K562 (cell line): ENCODE measurements around the gene OR56B4. TPM values are rescaled to one million over a fixed set of nuclear protein-coding genes. Genes with fewer than 3 reads are reported as not detected.

Experiments used
- ATAC-seq: fragments of 200-7000 bp; cut with Tn5 transposase; 3 replicates; pipeline ENCODE4 v1.9.1; 2020; ENCODE audit warnings: moderate library complexity
- BruUV-seq: library from RNA; stranded (reverse); fragments of 400-500 nt; replicated peaks from 2 replicates; lab custom pipeline; 2021; lab: Mats Ljungman, UMichigan
- CTCF ChIA-PET: fragments of 300-600 bp; formaldehyde crosslinking; extraction: SDS; loops from one replicate; lab custom pipeline; 2021; ENCODE audit warnings: low intra/inter-chr PET ratio; lab: Yijun Ruan, JAX
- POLR2A ChIA-PET: fragments of 300-600, 350-650 bp; sonication (Branson Sonifier 250); formaldehyde crosslinking; extraction: SDS; loops from one replicate; lab custom pipeline; 2021; ENCODE audit warnings: antibody characterized with exemption, inconsistent platforms; lab: Yijun Ruan, JAX
- DNase-seq, 4 experiments: peaks; one replicate each; pipeline versions ENCODE4 v3.0.0 to v3.0.0-alpha.2; 2011 to 2018; ENCODE audit warnings: low spot score in 3 of 4, mixed read lengths in 3 of 4; ENCODE audit errors: extremely low read depth in 1 of 4
- FAIRE-seq: peaks from 2 replicates; lab custom pipeline; 2011; peaks lifted over from hg19 to GRCh38; lab: Jason Lieb, UNC
- H2AFZ ChIP-seq: 2 replicates; pipeline ENCODE4 v1.6.0; 2011; ENCODE audit warnings: low read depth, low read length, control low read depth, inconsistent platforms
- H3K27ac ChIP-seq: fragments of 200-600 bp; 3 replicates; pipeline ENCODE4 v1.8.0; 2011; ENCODE audit warnings: low read depth, mild to moderate bottlenecking, control low read depth, inconsistent platforms, low read length, moderate library complexity, mixed read lengths; ENCODE audit errors: extremely low read depth
- H3K27me3 ChIP-seq, 2 experiments: fragments of 300-600 bp in 1 of 2; 2 replicates in 1 of 2; 3 replicates in 1 of 2; pipeline versions ENCODE4 v1.6.0 to v1.8.0; 2011; ENCODE audit warnings: inconsistent platforms in 2 of 2, low read length in 2 of 2, mild to moderate bottlenecking in 1 of 2, mixed read lengths in 1 of 2, moderate library complexity in 1 of 2; ENCODE audit not compliant: control insufficient read depth in 2 of 2, insufficient read depth in 2 of 2
- H3K36me3 ChIP-seq: fragments of 300-600 bp; 3 replicates; pipeline ENCODE4 v1.8.0; 2011; ENCODE audit warnings: mild to moderate bottlenecking, low read length, inconsistent platforms; ENCODE audit not compliant: control insufficient read depth, insufficient read depth
- H3K4me1 ChIP-seq, 2 experiments: fragments of 200-600 bp in 1 of 2; replicated peaks in 1 of 2; 2 replicates in 1 of 2; 3 replicates in 1 of 2; pipeline versions ENCODE4 v1.5.1 to v1.8.0; 2011; ENCODE audit warnings: inconsistent platforms in 2 of 2, low read length in 2 of 2, mild to moderate bottlenecking in 1 of 2, mixed read lengths in 1 of 2, moderate library complexity in 1 of 2; ENCODE audit not compliant: control insufficient read depth in 2 of 2, insufficient read depth in 2 of 2
- H3K4me2 ChIP-seq: 2 replicates; pipeline ENCODE4 v1.6.1; 2011; ENCODE audit warnings: low read length, control low read depth, inconsistent platforms, mixed read lengths; ENCODE audit not compliant: insufficient read depth
- H3K4me3 ChIP-seq: fragments of 200-600 bp; sonication (generic), shearing (Covaris generic); 2 replicates; pipeline ENCODE4 v1.5.1; 2016; ENCODE audit warnings: control low read depth, inconsistent platforms
- H3K79me2 ChIP-seq: fragments of 200-600 bp; 3 replicates; pipeline ENCODE4 v1.8.0; 2011; ENCODE audit warnings: low read length, inconsistent platforms; ENCODE audit not compliant: control insufficient read depth, insufficient read depth
- H3K9ac ChIP-seq, 2 experiments: 2 replicates each; pipeline versions ENCODE4 v1.6.0 to v1.6.1; 2011; ENCODE audit warnings: low read depth in 2 of 2, low read length in 2 of 2, control low read depth in 1 of 2, inconsistent platforms in 1 of 2, mild to moderate bottlenecking in 1 of 2, mixed read lengths in 1 of 2; ENCODE audit not compliant: insufficient read depth in 1 of 2
- H3K9me1 ChIP-seq: one replicate; pipeline ENCODE4 v1.6.0; 2011; ENCODE audit warnings: inconsistent platforms, mild to moderate bottlenecking, low read length, moderate library complexity; ENCODE audit not compliant: control insufficient read depth, insufficient read depth
- H3K9me3 ChIP-seq: replicated peaks from 2 replicates; pipeline ENCODE4 v1.5.1; 2011; ENCODE audit warnings: low read depth, low read length, inconsistent platforms; ENCODE audit not compliant: control insufficient read depth, insufficient read depth
- H4K20me1 ChIP-seq: replicated peaks from 2 replicates; pipeline ENCODE4 v1.6.1; 2011; ENCODE audit warnings: low read length, inconsistent platforms, mixed read lengths; ENCODE audit not compliant: control insufficient read depth, insufficient read depth
- CBFA2T3 ChIP-seq: fragments of 450-650 bp; IDR thresholded peaks from 2 replicates; pipeline ENCODE4 v1.6.1; 2017
- E2F3 ChIP-seq: fragments of 250-450 bp; sonication (Bioruptor Pico); IDR thresholded peaks from 2 replicates; pipeline ENCODE4 v1.4.0; 2020; ENCODE audit warnings: mild to moderate bottlenecking
- MTA3 ChIP-seq: fragments of 450-650 bp; formaldehyde crosslinking; IDR thresholded peaks from 2 replicates; pipeline ENCODE4 v1.6.1; 2017; ENCODE audit warnings: mild to moderate bottlenecking, borderline replicate concordance
- PHB2 ChIP-seq: fragments of 450-650 bp; IDR thresholded peaks from 2 replicates; pipeline ENCODE4 v1.6.1; 2017; ENCODE audit warnings: low read depth
- SUPT5H ChIP-seq: fragments of 450-650 bp; IDR thresholded peaks from 2 replicates; pipeline ENCODE4 v1.6.1; 2016
- WGBS: fragments of 100-300 bp; shearing (Covaris generic); methylation state at CpG from one replicate; pipeline ENCODE4 v1.1.6; 2016; ENCODE audit warnings: low coverage, mixed read lengths; ENCODE audit not compliant: insufficient coverage; ENCODE audit errors: missing lambda C conversion rate; 5-methylcytosine and 5-hydroxymethylcytosine counted together
- in situ Hi-C: fragments of 300-500 bp; cut with MboI; formaldehyde crosslinking; loops from 4 replicates; pipeline ENCODE4 v1.15.0; 2018; ENCODE audit warnings: inconsistent platforms, mixed read lengths
- intact Hi-C: fragments of 100-400 bp; cut with micrococcal nuclease; formaldehyde crosslinking; loops from 2 replicates; pipeline ENCODE4 v1.14.2; 2022
- polyA plus RNA-seq, 8 experiments: library from polyadenylated mRNA; depleted of rRNA in 4 of 8; stranded (reverse) in 5 of 8; unstranded in 3 of 8; fragments of >200 nt; fragmentation: Nextera tagmentation in 2 of 8; fragmentation: Illumina TruSeq in 1 of 8; extraction: Ambion mirVana in 2 of 8; extraction: Trizol in 1 of 8; gene quantifications; 2 replicates each; pipeline versions ENCODE4 v1.2.1 to v1.2.3, GENCODE V29; 2011 to 2014; ENCODE audit warnings: inconsistent platforms in 1 of 8, missing spikeins in 1 of 8
- total RNA-seq, 7 experiments: library from RNA; depleted of rRNA in 6 of 7; stranded (reverse); fragments of >200 nt in 6 of 7; fragmentation: Illumina TruSeq in 2 of 7; extraction: Trizol in 2 of 7; gene quantifications; 2 replicates each; pipeline versions ENCODE4 v1.2.1 to v1.2.3, GENCODE V29; 2011 to 2021; ENCODE audit warnings: low replicate concordance in 1 of 7
- TF ChIP-seq, protein P1 (sequence below): fragments of 250-450 bp; sonication (Bioruptor Pico); IDR thresholded peaks from 2 replicates; pipeline ENCODE4 v1.5.0; 2021; ENCODE audit warnings: mild to moderate bottlenecking, moderate library complexity
- TF ChIP-seq, protein P2 (sequence below): fragments of 250-450 bp; sonication (Bioruptor Pico); IDR thresholded peaks from 2 replicates; pipeline ENCODE4 v1.4.0; 2020; ENCODE audit warnings: mild to moderate bottlenecking, moderate library complexity

Gene OR56B4
- total and polyA plus RNA-seq, 9 of the 15 experiments (the other 6 are each of a cell fraction or from before 2014, with no cell fraction given), result 0.07 TPM; not detected in 8

DNA sequence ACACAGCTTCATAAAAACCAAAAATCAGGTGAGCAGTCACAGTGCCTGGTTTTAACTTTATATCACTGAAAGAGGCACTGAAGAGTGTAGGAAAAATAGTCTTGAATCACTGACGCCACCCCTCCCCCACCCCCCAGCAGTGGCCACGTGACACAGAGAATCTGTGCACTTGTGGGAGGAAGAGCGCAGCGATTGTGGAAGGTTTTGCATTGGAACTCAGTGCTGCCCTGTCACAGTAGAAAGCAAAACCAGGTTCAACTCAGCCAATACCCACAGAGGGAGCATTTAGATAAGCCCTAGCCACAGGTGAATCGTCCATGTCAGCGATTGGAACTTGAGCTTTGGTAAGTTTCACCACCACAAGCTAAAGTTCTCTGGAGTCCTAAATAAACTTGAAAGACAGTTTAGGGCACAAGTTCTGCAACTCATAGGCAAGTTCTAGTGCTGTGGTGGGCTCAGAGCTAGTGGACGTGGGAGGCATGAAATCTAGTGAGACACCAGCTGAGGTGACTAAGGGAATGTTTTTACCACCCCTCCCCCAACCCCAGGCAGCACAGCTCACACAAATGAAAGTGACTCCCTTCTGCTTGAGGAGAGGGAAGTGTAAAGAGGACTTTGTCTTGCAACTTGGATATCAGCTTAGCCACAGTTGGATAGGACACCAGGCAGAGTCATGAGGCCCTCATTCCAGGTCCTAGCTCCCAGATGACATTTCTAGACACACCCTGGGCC is 49.3 kb downstream of the OR56B4 start:
- peaks cover 0 to 4% of the 10 kb centered on the region in 2 experiments; a peak in 1 of 5 replicates for H3K27me3 ChIP-seq
- no peaks in the 10 kb centered on the region for H3K36me3 ChIP-seq
- CTCF ChIA-PET, result no interaction called here
- in situ Hi-C loops (no loop called here), intact Hi-C loops (no loop called here)
- H3K27ac ChIP-seq, result no peak overlapping the region
- no peak overlapping the region for H2AFZ ChIP-seq
- no peak overlapping the region for H3K4me3 ChIP-seq
- 6% methylated on average over 7 of the region's 7 CpGs for WGBS
- BruUV-seq, result no TSS peak
- no peaks in the 10 kb centered on the region for H3K4me1 ChIP-seq
- DNase-seq (no peak), FAIRE-seq (no peak), ATAC-seq (peak; percentile 48; the same call in 2 of the 3 replicates)
- H3K9ac ChIP-seq, result no peak overlapping the region
- no peaks in the 10 kb centered on the region for H3K79me2 ChIP-seq
- H3K9me3 ChIP-seq, result no peaks in the 10 kb centered on the region
- H4K20me1 ChIP-seq, result no peaks in the 10 kb centered on the region
- H3K4me2 ChIP-seq, result no peak overlapping the region
- no peaks in the 10 kb centered on the region for H3K9me1 ChIP-seq
- POLR2A ChIA-PET, result interaction anchor here (0.9 to 1.2 kb wide), 2 partner anchors 15 to 180 kb away, joined by 3 read pairs; no protein-coding TSS in a partner anchor
- no peak for TF ChIP-seq PHB2
- TF ChIP-seq MTA3, result no peak
- 0 out of 2 replicates have a peak, but pooled peaks have one; percentile 4 for TF ChIP-seq CBFA2T3
- no peak for TF ChIP-seq SUPT5H
- TF ChIP-seq, protein P1, sequence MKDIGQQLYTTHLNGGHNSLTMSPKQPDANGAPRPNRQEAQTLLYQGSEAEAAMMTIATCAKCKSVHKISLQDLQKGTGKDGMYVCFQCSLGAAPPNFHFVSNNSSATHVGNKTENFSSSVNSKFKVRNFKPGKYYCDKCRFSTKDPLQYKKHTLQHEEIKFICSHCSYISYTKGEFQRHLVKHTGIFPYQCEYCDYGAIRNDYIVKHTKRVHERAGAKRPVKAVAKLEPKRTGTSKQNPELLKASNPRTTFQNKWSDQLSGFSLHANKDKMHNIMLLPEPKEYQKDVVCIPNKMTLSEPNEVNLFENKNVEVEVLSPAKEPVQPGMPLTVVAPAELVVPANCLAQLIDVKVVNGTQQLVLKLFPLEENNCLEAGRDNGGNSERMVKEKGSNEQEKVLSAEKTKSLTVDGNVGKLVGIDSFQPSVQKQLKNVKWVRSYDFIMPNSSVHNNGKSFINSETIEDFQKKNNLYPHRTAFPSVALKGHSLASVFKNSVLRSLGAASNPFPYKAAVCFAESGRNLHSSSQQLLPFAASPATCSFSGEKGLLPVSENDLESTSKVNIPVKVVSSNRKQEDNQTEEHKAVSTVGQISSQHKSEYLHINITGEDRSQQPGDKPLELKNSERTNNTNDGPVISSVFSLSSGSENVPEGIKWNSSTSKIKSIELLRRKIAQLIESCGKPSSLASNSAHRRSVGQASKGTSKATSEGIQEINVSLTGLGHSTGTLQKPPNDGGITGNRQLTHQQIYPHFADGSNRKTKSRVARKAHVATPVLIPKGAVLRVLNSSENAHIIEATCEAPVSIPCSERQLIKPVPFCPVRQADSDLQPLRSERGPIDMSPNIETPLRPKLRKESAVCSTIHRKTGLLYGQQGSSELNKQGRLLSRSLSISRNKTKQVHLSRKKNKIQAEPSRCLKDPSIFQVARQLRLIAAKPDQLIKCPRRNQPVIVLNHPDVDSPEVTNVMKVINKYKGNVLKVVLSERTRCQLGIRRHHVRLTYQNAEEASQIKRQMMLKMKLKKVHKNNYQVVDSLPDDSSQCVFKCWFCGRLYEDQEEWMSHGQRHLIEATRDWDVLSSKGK (CRISPR knock-in tag), result no peak
- TF ChIP-seq, protein P2, sequence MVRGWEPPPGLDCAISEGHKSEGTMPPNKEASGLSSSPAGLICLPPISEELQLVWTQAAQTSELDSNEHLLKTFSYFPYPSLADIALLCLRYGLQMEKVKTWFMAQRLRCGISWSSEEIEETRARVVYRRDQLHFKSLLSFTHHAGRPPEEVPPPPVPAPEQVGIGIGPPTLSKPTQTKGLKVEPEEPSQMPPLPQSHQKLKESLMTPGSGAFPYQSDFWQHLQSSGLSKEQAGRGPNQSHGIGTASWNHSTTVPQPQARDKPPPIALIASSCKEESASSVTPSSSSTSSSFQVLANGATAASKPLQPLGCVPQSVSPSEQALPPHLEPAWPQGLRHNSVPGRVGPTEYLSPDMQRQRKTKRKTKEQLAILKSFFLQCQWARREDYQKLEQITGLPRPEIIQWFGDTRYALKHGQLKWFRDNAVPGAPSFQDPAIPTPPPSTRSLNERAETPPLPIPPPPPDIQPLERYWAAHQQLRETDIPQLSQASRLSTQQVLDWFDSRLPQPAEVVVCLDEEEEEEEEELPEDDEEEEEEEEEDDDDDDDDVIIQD, result no peak
- TF ChIP-seq E2F3 (CRISPR knock-in tag), result no peak
